ENCODE measurements around the gene GLI3. TPM values are rescaled to one million over a fixed set of nuclear protein-coding genes. Genes with fewer than 3 reads are reported as not detected.

GLI3 gene
- total and polyA plus RNA-seq, 2 of the 4 experiments (the other 2 are of a cell fraction): 1.3 to 3.9 TPM

GRCh38 chr7:42133321-42133720 is 103.7 kb downstream of the GLI3 start:
- peaks cover 4% of the 10 kb centered on the region; the same call in 1 of the 2 replicates for H3K4me1 ChIP-seq (ENCODE audit: control insufficient read depth, insufficient read depth, low read length)
- in situ Hi-C loops (cut with MboI; ENCODE audit: low sequenced_read_pairs): no loop called here
- no peaks in the 10 kb centered on the region for H3K27me3 ChIP-seq (ENCODE audit: control insufficient read depth, insufficient read depth, low read length)
- H3K36me3 ChIP-seq (ENCODE audit: control insufficient read depth, insufficient read depth, low read length): peaks cover 1% of the 10 kb centered on the region; the same call in 1 of the 2 replicates
- H4K5ac ChIP-seq (ENCODE audit: low read depth, low read length): no peak overlapping the region
- no peak overlapping the region for H3K4ac ChIP-seq (ENCODE audit: low read depth, low read length)
- H3K4me2 ChIP-seq (ENCODE audit: low read depth, low read length): no peak overlapping the region
- ATAC-seq (ENCODE audit: low read depth): peak; percentile 63
- no peak overlapping the region for H3K18ac ChIP-seq (ENCODE audit: low read depth, low read length)
- intact Hi-C loops (cut with micrococcal nuclease): no loop called here
- H2AK5ac ChIP-seq (ENCODE audit: low read depth, low read length): no peak overlapping the region
- DNase-seq: no peak
- H2BK15ac ChIP-seq (ENCODE audit: low read depth, low read length): no peak overlapping the region
- no peak overlapping the region for H3K56ac ChIP-seq (ENCODE audit: extremely low read depth, insufficient read depth, low read length)
- dilution Hi-C loops (cut with HindIII; ENCODE audit: low sequenced_read_pairs, unreplicated experiment): no loop called here
- no peak overlapping the region for H3K27ac ChIP-seq (ENCODE audit: insufficient read depth, low read length)
- H3K9me1 ChIP-seq (ENCODE audit: insufficient read depth, low read length): no peaks in the 10 kb centered on the region
- H4K8ac ChIP-seq (ENCODE audit: low read depth in 2 of 2, low read length in 2 of 2): no peak overlapping the region
- no peak overlapping the region for H2BK5ac ChIP-seq (ENCODE audit: low read depth, low read length, poor library complexity, severe bottlenecking)
- no peak overlapping the region for H4K91ac ChIP-seq (ENCODE audit: insufficient read depth, low read depth, low read length)
- no peak overlapping the region for H2AK9ac ChIP-seq (replicated peaks; ENCODE audit: low read depth, low read length, poor library complexity)
- no peak overlapping the region for H2BK20ac ChIP-seq (ENCODE audit: low read depth, low read length)
- ChIA-PET CTCF (no interaction called here), POLR2A (ENCODE audit: unreplicated experiment) (no interaction called here)
- H2AFZ ChIP-seq (replicated peaks; ENCODE audit: low read length, poor library complexity): no peak overlapping the region
- no peak overlapping the region for H2BK120ac ChIP-seq (ENCODE audit: low read depth, low read length)
- no peaks in the 10 kb centered on the region; the same call in 1 of the 2 replicates for H3K9me3 ChIP-seq (ENCODE audit: control insufficient read depth, insufficient read depth, low read length)
- H3K14ac ChIP-seq (replicated peaks; ENCODE audit: low read depth, low read length): no peak overlapping the region
- H3K4me3 ChIP-seq (ENCODE audit: insufficient read depth, low read depth, low read length): no peak overlapping the region
- BruUV-seq (replicated peaks): no TSS peak
- no peak overlapping the region for H3K23ac ChIP-seq (ENCODE audit: low read depth, low read length)
- H4K20me1 ChIP-seq (ENCODE audit: insufficient read depth, low read length): 0 out of 2 replicates have a peak, but pooled peaks cover 11% of the 10 kb centered on the region
- 83% methylated on average over 2 of the region's 3 CpGs; no CpG with 5 or more reads in 1 of the 2 experiments for WGBS, 2 experiments (ENCODE audit: extremely low coverage in 2 of 2, insufficient read length in 1 of 2)
- peaks cover 8 to 14% of the 10 kb centered on the region in 2 experiments; a peak in 3 of 4 replicates for H3K79me1 ChIP-seq (ENCODE audit: low read depth in 1 of 2, low read length in 2 of 2)
- no peak overlapping the region for H3K9ac ChIP-seq (ENCODE audit: low read depth, low read length)
- TF ChIP-seq POLR2A (IDR thresholded peaks at IDR 0.05; ENCODE audit: low read depth, low read length): no peak
- TF ChIP-seq RFX5 (IDR thresholded peaks at IDR 0.05; ENCODE audit: low read depth, low read length): no peak
- TF ChIP-seq NFE2L2 (IDR thresholded peaks at IDR 0.05; ENCODE audit: low read depth, low read length): no peak
- no peak for TF ChIP-seq MAFK (IDR thresholded peaks at IDR 0.05; ENCODE audit: low read depth, low read length)
- no peak for TF ChIP-seq RCOR1 (IDR thresholded peaks at IDR 0.05; ENCODE audit: insufficient replicate concordance, low read length)
- TF ChIP-seq SMC3 (IDR thresholded peaks at IDR 0.05; ENCODE audit: low read depth, low read length): no peak
- no peak for TF ChIP-seq CEBPB (IDR thresholded peaks at IDR 0.05; ENCODE audit: low read depth, low read length)
- TF ChIP-seq FOS (IDR thresholded peaks at IDR 0.05; ENCODE audit: low read depth, low read length): no peak
- TF ChIP-seq CHD1 (IDR thresholded peaks at IDR 0.05; ENCODE audit: low read depth, low read length): no peak
- TF ChIP-seq MAZ (IDR thresholded peaks at IDR 0.05; ENCODE audit: borderline replicate concordance, low read depth, low read length): no peak
- TF ChIP-seq CTCF (conservative IDR thresholded peaks at IDR 0.05; ENCODE audit: low read depth, low read length): no peak
- TF ChIP-seq USF2 (IDR thresholded peaks at IDR 0.05; ENCODE audit: low read depth, low read length): no peak
- TF ChIP-seq MXI1 (IDR thresholded peaks at IDR 0.05; ENCODE audit: borderline replicate concordance, low read depth, low read length): no peak

All from IMR-90 (cell line).